ENCODE data around the gene PEPD. TPM values are rescaled to one million over a fixed set of nuclear protein-coding genes. Genes with fewer than 3 reads are reported as not detected.

Gene PEPD
- total RNA-seq, 1 donor from 2014 or later = 32.6 TPM

DNA sequence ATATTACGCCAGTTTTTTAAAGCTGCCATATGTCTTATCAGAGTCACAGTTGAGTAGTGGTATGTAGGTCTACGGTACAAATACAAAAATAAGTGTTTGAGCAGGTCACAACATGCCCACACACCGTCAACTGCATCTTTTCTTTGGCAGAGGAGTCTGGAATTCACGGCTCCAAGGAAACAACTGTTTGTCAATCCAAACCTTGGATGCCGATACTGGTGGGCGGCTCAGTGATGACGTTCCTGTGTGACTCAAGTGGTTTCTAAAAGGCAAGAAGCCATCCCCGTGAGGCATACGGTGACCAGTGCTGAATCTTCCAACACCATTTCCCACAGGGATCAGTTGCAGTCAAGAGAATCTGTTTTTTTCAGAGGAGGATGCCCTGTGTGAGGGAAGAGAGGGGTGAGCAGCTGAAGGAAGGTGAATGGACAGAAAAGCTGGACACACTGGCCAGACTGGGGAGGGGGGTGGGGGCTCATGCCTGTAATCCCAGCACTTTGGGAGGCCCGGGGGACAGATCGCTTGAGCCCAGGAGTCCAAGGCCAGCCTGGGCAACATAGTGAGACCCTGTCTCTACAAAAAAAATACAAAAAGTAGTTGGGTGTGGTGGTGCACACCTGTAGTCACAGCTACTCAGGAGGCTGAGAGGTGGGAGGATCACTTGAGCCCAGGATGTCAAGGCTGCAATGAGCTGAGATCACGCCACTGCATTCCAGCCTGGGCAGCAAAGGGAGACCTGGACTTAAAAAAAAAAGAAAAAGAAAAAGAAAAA, 170.9 kb downstream of the PEPD start:
- no peak for DNase-seq

- DNase-seq = no peak
These were observed 172.0 kb downstream of the PEPD start for GRCh38 chr19:33349319-33350289.

DNA sequence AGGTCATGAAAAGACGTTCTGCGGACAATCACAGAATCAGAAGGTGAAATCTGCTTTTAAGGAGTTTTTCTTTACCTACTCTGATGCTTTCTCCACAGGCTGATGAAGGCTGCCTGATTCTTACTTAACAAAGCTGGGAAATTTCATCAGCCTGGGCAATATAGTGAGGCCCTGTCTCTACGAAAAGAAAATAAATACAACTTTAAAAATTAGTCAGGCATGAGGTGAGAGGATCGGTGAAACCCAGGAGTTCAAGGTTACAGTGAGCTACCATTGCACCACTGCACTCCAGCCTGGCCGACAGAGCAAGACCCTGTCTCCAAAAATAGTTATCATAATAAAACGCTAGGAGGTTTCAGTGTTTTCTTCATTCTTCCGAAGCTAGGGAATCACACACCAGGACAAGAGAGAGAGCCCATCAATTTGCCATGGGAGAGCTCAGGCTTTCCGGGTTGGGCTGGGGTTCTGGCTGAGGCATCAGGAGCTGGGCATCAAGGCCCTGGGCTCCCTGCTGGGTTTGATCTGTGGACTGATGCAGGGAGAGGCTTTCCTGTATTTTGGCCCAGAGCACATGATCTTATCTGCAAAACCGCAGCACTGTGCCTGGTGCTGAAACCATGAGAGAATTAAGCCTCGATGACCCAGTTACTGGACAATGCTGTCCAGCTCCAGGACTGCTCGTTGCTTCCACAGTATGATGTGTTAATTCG, 173.1 kb downstream of the PEPD start:
- peak; percentile 21 for DNase-seq

DNA sequence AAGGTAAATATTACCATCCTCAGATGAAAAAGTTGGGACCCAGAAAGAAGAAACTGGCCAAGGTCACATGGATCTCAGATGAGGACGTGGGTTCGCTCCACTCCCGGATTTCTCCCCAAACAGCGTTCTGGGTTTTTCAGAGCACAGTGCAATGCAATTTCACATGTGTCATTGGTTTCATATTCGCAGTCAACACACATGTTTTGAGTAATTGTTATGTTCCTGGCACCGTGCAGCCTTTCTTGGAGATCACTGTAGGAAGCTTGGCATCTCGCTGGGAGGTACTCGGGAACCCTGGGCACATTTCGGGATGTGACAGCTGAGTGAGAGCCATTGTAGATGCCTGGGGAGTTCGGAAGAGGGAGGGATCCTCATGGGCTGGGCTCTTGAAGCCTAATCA, 174.3 kb downstream of the PEPD start:
- DNase-seq = no peak

DNA sequence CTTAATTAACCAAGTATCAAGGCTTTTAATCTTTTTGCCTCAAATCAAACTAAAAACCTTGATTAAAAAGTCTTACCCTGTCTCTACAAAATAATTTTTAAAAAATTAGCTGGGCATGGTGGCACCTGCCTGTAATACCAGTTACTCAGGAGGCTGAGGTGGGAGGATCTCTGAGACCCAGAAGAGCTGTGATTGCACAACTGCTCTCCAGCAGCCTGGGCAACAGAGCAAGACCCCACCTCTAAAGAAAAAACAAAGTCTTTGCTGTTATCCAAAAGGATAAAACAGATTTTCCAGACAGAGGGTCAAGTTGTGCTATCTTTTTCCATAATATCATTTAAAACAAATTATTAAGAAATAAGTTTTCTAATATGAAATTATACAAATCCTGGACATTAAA, 174.9 kb downstream of the PEPD start:
- DNase-seq = no peak

- no peak for DNase-seq
These were observed 176.4 kb downstream of the PEPD start for GRCh38 chr19:33345163-33345562.

GRCh38 chr19:33344573-33344925, 177.0 kb downstream of the PEPD start:
- peak; percentile 66 for DNase-seq

GRCh38 chr19:33343859-33344572, 177.6 kb downstream of the PEPD start:
- DNase-seq = peak; percentile 76

- no peak for DNase-seq
These were observed 178.3 kb downstream of the PEPD start for GRCh38 chr19:33343301-33343700.

DNA sequence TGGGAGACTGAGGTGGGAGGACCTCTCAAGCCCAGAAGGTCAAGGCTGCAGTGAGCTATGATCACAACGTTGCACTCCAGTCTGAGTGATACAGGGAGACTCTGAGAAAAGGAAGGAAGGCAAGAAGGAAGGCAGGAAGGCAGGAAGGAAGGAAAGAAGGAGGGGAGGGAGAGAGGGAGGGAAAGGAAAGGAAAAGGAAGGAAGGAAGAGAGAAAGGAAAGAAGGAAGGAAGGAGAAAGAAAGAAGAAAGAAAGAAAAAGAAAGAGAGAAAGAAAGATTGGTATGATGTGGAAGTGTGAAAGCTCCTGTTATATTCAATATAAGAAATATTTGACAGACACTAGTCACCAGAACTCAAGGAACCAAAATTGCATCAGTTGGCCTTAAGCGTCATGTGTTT, 180.6 kb downstream of the PEPD start:
- DNase-seq = no peak

DNA sequence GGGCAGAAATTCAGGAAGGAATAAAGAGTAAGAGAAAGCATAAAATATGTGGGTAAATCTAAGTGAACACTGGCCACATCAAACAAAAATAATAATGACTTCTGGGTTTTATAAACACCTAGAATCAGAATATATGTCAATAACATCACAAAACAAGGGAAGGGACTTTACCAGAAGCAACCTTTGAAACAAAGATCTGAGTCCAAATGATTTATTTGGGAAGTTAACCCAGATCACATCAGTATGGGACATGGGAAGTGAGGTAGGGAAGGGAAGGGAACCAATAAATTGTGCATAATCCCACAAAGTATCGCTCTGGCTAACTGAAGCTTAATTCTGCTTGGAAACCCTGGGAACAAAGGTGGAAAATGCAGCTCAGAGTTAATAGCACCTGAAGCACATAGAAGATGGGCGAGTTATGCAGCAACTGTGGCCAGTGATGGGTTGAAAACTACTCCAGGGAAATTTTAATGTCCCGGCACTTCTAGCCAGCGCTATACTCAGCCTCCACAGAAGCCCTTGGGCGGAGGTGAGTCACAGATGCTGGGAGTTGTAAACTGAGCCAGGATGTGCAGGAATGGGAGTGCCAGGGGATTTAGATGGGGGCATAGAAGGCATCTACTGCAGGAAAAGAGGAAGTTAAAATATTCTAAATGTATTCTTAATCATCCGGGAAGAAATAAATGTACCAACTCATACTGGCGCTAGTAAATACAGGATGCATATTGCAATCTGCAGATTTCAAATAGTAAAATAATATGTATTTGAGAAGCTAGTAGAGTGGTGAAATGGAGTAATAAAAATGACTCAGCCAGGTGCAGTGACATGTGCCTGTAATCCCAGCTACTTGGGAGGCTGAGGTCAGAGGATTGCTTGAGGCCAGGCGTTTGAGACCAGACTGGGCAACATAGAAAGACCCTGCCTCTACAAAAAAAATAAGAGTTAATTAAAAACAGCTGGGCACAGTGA, 182.3 kb downstream of the PEPD start:
- no peak for DNase-seq

Other genes starting within 250 kb of the PEPD start
- 14.6 TPM for gene CEBPA, start 219.3 kb downstream of the PEPD start, total RNA-seq
- gene CEBPG, start 148.1 kb downstream of the PEPD start, total RNA-seq = 31.9 TPM
- 0.41 TPM for gene CHST8, start 100.2 kb upstream of the PEPD start, total RNA-seq

Data from tongue (tissue), 2 donors.